ENCODE data around the gene ABCA2.

- TF ChIP-seq OSR1 (CRISPR knock-in tag; IDR thresholded peaks at IDR 0.05) (no peak), RARB (CRISPR knock-in tag; IDR thresholded peaks at IDR 0.05) (no peak), ZC3H10 (CRISPR knock-in tag; IDR thresholded peaks at IDR 0.05) (no peak), SNAI2 (CRISPR knock-in tag; IDR thresholded peaks at IDR 0.05) (no peak), ISL1 (CRISPR knock-in tag; IDR thresholded peaks at IDR 0.05) (no peak), POU6F1 (CRISPR knock-in tag; IDR thresholded peaks at IDR 0.05; ENCODE audit: borderline replicate concordance, low read depth) (no peak), ZNF8 (CRISPR knock-in tag; IDR thresholded peaks at IDR 0.05) (no peak), GLIS3 (CRISPR knock-in tag; IDR thresholded peaks at IDR 0.05) (no peak), BACH2 (CRISPR knock-in tag; IDR thresholded peaks at IDR 0.05; ENCODE audit: borderline replicate concordance) (no peak), CREB5 (CRISPR knock-in tag; IDR thresholded peaks at IDR 0.05; ENCODE audit: low read depth) (no peak), ZNF565 (CRISPR knock-in tag; conservative IDR thresholded peaks at IDR 0.05; ENCODE audit: low read depth) (no peak), PPARA (CRISPR knock-in tag; IDR thresholded peaks at IDR 0.05; ENCODE audit: borderline replicate concordance) (no peak), CSDC2 (CRISPR knock-in tag; IDR thresholded peaks at IDR 0.05) (no peak), TSHZ2 (CRISPR knock-in tag; IDR thresholded peaks at IDR 0.05) (no peak)
Measured at GRCh38 chr9:136962163-136962562, 65.9 kb downstream of the ABCA2 start.

Data from SK-N-SH treated with all-trans-retinoic acid at 6 μM for 48 hours (cell line).